NT2/D1 (cell line): ENCODE measurements around the gene GPR148.
"Not testable (repeated sequence)": the region's sequence is repeated elsewhere in the genome, so short reads cannot be mapped to it uniquely, and the experiment has no call there.

Experiments
- DNase-seq: peaks from one replicate; pipeline ENCODE4 v3.0.0-alpha.2; 2011; ENCODE audit warnings: low read depth, low spot score
- H3K27me3 ChIP-seq: 2 replicates; pipeline ENCODE4 v1.6.0; 2011; ENCODE audit warnings: mild to moderate bottlenecking; ENCODE audit not compliant: insufficient read length, insufficient read depth
- H3K36me3 ChIP-seq: 2 replicates; pipeline ENCODE4 v1.6.1; 2011; ENCODE audit warnings: mild to moderate bottlenecking, low read length, mixed read lengths; ENCODE audit not compliant: insufficient read depth, insufficient read length
- H3K4me1 ChIP-seq: 2 replicates; pipeline ENCODE4 v1.5.1; 2011; ENCODE audit not compliant: insufficient read depth, insufficient read length
- H3K4me3 ChIP-seq: 2 replicates; pipeline ENCODE4 v1.5.1; 2011; ENCODE audit warnings: low read depth; ENCODE audit not compliant: insufficient read length
- H3K9ac ChIP-seq: 2 replicates; pipeline ENCODE4 v1.6.0; 2011; ENCODE audit warnings: low read depth; ENCODE audit not compliant: insufficient read length
- H3K9me3 ChIP-seq: 2 replicates; pipeline ENCODE4 v1.5.1; 2011; ENCODE audit warnings: mild to moderate bottlenecking, low read length; ENCODE audit not compliant: insufficient read depth
- SUZ12 ChIP-seq: IDR thresholded peaks from 2 replicates; pipeline ENCODE4 v1.6.1; 2011; ENCODE audit not compliant: insufficient read length, insufficient read depth; ENCODE audit errors: extremely low read depth
- YY1 ChIP-seq: IDR thresholded peaks from 2 replicates; pipeline ENCODE4 v1.6.1; 2011; ENCODE audit not compliant: insufficient read length, insufficient read depth
- ZNF274 ChIP-seq: IDR thresholded peaks from 2 replicates; pipeline ENCODE4 v1.6.1; 2011; ENCODE audit warnings: mild to moderate bottlenecking, low read depth, low read length

The GPR148 gene, protein sequence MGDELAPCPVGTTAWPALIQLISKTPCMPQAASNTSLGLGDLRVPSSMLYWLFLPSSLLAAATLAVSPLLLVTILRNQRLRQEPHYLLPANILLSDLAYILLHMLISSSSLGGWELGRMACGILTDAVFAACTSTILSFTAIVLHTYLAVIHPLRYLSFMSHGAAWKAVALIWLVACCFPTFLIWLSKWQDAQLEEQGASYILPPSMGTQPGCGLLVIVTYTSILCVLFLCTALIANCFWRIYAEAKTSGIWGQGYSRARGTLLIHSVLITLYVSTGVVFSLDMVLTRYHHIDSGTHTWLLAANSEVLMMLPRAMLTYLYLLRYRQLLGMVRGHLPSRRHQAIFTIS

DNA sequence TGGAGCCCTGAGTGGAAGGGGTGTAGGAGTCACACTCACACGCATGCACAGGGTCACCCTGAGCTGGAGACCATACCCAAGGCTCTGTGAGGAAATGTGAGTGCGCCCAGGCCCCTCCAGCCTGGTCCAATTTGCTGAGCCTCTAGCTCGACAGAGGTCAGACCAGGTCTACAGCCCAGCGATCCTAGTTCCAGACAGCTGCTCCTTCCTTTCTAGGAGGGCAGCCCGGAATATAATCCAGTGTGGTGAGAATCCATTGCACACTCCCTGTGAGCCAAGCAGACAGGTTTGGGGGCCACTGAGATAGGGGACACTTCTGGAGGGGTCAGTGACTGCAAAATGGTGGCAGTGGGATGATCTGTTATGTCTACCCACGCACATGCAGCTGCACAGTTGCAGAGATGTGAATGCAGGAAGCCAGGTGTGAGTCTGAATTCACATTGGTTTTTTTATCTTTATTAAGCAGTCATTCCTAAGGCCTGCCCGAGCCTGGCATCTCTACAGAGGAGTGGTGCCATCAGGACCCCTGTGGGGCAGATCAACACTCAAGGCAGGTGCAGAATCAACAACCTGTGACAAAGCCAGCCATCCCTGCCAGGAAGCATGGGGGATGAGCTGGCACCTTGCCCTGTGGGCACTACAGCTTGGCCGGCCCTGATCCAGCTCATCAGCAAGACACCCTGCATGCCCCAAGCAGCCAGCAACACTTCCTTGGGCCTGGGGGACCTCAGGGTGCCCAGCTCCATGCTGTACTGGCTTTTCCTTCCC, at the start of gene GPR148:
GPR148 (plus strand) TSS at position 522 of the 768 bp plus-strand sequence; CDS start at position 604, 82 bp downstream.
- TF ChIP-seq ZNF274, result no peak
- TF ChIP-seq YY1, result no peak
- no peak for TF ChIP-seq SUZ12
- Histone ChIP-seq H3K4me3 (peak within 1 kb of the TSS; percentile 81), H3K9ac (peak within 1 kb of the TSS; percentile 79)

DNA sequence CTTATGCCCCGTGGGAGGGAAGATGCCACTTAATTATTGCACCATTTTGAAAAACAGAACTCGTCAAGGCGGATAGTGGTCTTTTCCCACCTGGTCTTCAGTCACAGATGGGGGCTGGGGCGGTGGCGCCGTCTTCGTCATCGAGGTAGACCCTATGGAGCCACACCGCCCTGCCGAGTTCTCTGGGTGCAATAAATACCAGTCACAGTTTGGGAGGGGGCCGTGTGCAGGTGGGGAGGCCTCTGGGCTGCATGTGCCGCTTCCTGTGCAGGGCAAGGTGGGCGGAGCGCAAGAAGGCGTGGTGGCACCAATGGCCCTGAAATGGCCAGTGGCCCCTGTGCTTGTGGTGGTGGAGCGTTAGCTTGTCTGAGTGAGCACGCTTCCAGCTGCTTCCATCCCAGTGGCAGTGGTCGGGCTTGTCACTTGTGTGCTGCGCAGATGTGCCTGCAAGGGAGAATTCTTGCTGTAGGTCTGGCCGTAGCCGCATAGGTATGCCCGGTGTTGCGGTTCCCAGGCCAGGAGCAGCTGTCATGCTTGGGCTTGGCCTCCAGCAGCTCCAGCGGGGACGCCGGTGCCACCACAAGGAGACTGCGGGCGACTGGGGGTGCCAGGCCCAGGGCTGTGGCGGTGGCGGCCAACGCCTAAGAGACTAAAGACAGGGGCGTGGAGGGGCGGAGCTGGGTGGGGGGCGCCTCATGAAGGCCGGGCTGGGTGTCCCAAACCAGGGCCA, 36.7 kb upstream of the GPR148 start:
- H3K4me3 ChIP-seq, H3K4me1 ChIP-seq, H3K36me3 ChIP-seq, DNase-seq, H3K27me3 ChIP-seq, H3K9me3 ChIP-seq, H3K9ac ChIP-seq: not testable (repeated sequence)

More for the DNA sequence above, at the start of gene GPR148:
- no peaks in the 10 kb centered on the region for H3K9me3 ChIP-seq
- no peak for DNase-seq
- H3K4me1 ChIP-seq, result peaks cover 7% of the 10 kb centered on the region
- H3K27me3 ChIP-seq, result peaks cover 30% of the 10 kb centered on the region
- H3K36me3 ChIP-seq, result no peaks in the 10 kb centered on the region

DNA sequence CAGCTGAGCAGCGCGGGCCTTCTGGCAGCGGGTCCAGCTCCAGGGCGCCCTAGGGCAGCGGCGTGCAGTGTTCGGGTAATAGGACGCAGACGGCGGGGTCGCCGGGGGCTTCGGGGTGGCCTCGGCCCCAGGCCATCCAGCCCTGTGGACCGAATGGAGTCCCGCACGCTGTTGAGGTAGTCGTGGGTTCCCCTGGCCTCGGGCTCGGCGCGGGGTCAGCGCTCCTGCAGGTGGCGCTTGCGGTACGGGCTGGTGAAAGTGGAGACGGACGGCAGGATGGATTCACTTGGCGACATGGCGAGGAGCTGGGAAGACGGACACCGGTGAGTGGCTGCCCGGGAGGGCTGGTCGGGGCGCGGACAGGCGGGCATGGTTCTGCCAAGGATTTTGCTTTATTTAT, 35.4 kb upstream of the GPR148 start:
- H3K4me3 ChIP-seq, result peak overlapping the region; percentile 6
- H3K27me3 ChIP-seq, H3K9ac ChIP-seq, H3K4me1 ChIP-seq, H3K9me3 ChIP-seq, H3K36me3 ChIP-seq: not testable (repeated sequence)
- DNase-seq, result peak; percentile 46

DNA sequence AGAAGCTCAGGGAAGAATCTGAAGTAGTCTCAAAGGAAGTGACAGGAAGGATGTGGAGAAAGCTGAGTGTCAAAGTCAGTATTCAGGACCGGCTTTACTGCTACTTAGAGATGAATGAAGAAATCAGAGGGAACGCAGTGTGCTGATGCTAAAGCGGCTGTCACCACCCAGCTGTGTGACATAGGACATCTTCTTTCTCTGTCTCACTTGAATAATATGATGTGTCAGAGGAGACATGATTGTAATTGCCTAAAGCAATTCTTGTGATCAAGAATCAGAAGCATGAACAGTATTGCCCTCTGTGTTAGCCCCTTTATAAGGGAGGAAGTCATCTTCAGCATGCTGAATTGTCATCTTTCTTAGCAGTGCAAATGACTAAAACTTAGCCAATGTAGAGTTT, 25.6 kb upstream of the GPR148 start:
- not testable (repeated sequence) for H3K9ac ChIP-seq, H3K4me3 ChIP-seq, H3K36me3 ChIP-seq, H3K27me3 ChIP-seq, H3K9me3 ChIP-seq, H3K4me1 ChIP-seq, DNase-seq

DNA sequence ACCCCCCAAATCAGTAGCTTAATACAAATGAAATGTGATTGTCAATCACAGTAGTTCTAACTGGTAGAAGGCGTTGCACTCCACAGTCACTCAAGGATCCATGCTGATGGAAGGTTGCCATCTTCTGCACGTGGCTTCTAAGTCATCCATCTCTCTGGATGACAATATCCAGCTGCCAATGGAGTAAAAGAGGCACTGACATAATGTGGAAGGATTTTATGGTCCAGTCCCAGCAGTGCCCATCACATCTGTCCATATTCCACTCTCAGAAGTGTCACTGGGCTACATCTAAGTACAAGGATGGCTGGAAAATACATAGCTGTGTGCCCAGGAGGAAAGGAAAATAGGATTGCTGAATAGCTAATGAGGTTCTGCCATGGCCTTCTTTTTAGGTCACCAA, 14.1 kb upstream of the GPR148 start:
- H3K36me3 ChIP-seq, H3K9ac ChIP-seq, H3K4me1 ChIP-seq, H3K9me3 ChIP-seq, H3K4me3 ChIP-seq, DNase-seq, H3K27me3 ChIP-seq: not testable (repeated sequence)

DNA sequence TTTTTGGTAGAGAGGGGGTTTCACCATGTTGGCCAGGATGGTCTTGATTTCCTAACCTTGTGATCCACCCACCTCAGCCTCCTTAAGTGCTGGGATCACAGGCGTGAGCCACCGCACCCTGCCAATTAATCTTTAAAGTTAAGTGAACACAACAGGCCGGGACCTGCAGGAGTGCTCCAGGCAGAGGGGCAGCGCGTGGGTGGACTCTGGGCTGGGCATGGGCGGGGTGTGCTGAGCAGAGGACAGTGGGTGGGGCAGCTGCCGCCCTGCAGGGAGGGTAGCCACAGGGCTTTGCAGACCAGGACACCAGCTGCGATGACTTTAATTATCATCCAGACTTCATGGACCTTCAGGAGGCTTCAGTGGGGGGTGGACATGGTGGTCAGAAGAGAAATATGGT, 8.8 kb upstream of the GPR148 start:
- no peak for DNase-seq
- Histone ChIP-seq H3K9me3 (0 out of 2 replicates have a peak, but pooled peaks cover 6% of the 10 kb centered on the region), H3K9ac (no peak overlapping the region), H3K4me1 (no peaks in the 10 kb centered on the region), H3K4me3 (no peak overlapping the region), H3K36me3 (no peaks in the 10 kb centered on the region), H3K27me3 (no peaks in the 10 kb centered on the region)
- no peak for TF ChIP-seq ZNF274
- TF ChIP-seq YY1, result no peak
- no peak for TF ChIP-seq SUZ12

DNA sequence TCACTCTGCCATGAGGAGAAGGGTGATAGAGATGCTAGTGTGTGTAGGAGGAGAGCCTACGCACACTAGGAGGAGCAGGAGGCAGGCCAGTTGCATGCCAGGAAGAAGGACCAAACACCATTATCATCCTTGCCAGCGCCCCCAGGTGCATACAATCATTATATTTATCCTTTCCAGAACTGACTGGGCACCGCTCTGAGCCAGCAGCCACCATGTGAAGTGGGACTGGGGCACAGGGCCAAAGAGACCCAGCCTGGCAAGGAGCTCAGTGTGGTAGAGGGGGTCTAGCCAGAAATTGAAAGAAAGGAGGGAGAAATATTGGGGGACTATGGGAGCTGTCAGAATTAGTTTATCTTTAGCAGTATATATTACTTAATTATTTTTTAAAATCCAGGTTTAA, 8.3 kb upstream of the GPR148 start:
- Histone ChIP-seq H3K4me3 (no peak overlapping the region), H3K9ac (no peak overlapping the region), H3K4me1 (no peaks in the 10 kb centered on the region), H3K27me3 (peaks cover under 1% of the 10 kb centered on the region), H3K36me3 (no peaks in the 10 kb centered on the region), H3K9me3 (0 out of 2 replicates have a peak, but pooled peaks cover 6% of the 10 kb centered on the region)
- no peak for TF ChIP-seq SUZ12
- TF ChIP-seq YY1, result no peak
- no peak for TF ChIP-seq ZNF274
- no peak for DNase-seq
